Measurements from ENCODE around the gene COL4A2.

DNA sequence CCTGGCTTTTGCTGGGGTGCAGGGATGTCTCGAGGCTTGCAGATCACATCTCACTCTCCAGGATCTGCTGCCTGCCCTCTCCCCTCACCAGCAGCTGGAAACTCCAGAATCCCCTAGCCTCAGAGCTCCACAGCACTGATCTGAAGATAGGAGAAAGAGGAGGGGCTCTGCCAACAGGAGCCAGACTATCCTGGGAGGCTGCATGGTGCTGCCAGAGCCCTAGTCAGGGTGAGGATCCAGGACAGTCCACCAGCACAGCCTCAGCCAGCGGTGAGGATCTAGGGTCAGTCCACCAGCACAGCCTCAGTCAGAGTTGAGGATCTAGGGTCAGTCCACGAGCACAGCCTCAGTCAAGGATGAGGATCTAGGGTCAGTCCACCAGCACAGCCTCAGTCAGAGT lies 189.2 kb downstream of the COL4A2 start:
- no peak for TF ChIP-seq POLR2A (IDR thresholded peaks at IDR 0.05)
- TF ChIP-seq, protein P1, sequence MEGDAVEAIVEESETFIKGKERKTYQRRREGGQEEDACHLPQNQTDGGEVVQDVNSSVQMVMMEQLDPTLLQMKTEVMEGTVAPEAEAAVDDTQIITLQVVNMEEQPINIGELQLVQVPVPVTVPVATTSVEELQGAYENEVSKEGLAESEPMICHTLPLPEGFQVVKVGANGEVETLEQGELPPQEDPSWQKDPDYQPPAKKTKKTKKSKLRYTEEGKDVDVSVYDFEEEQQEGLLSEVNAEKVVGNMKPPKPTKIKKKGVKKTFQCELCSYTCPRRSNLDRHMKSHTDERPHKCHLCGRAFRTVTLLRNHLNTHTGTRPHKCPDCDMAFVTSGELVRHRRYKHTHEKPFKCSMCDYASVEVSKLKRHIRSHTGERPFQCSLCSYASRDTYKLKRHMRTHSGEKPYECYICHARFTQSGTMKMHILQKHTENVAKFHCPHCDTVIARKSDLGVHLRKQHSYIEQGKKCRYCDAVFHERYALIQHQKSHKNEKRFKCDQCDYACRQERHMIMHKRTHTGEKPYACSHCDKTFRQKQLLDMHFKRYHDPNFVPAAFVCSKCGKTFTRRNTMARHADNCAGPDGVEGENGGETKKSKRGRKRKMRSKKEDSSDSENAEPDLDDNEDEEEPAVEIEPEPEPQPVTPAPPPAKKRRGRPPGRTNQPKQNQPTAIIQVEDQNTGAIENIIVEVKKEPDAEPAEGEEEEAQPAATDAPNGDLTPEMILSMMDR (IDR thresholded peaks at IDR 0.05), result no peak

All from right lobe of liver (tissue), 4 donors.